GM18907 (cell line): ENCODE data around the gene ART4.
A peak's percentile ranks its signal among the peaks of the same experiment; 100 is the strongest.

Experiments
- ATAC-seq: cut with Tn5 transposase; IDR thresholded peaks from one replicate; pipeline ENCODE4 v1.9.1; 2021; ENCODE audit warnings: mild to moderate bottlenecking, moderate library complexity; ENCODE audit not compliant: unreplicated experiment

ART4 gene

DNA sequence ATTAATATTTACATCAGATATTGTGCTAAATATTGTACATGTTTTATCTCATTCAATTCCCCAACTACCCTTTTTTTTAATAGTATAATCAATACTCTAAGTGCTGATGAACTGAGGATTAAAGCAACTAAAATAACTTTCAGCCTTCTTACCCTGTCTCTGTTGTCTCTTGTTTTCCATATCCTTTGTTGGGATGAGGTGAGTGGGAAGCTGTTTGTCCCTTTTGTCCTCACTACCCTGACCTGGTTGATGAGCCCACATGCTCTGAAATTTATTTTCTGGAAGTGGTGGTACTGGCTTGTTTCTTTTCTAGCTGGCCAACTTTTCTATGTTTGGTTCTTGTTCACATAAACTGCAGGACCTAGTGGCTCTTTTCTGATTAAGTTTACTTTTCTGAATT is 9.6 kb upstream of the ART4 start:
- ATAC-seq: no peak

DNA sequence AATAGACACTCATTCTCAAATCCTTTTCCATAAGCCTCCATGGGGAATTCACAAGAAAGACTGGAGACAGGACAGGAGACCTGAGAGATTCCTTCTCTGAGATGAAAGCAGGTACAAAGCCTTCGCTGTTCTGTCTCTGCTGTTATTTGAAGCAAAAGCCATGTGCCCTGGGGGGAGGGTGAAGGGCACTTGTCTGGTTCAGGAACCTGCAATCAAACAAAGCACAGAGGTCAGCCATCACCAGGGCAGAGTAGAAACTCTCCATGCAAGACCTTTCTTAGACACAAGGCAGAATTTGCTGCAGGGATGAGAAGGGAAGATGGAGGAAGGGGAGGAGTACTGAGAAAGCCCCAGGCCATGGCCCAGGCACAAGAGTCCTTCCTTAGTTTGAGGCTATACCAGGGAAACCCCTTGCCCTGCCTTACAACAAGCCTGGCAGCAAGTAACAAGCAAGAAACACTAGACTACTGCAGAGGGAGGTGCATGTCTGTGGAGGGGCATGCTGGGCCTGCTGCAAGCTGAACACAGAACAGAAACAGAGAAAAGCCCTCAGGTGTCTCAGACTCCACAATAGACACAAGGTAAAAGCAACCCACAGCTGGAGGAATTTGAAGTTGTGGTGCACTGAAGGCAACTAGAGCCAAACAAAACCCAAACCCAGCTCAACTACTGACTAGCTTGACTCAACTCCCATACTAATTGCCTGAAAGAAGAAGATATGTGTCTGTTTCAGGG is 7.8 kb upstream of the ART4 start:
- ATAC-seq: peak; percentile 76

DNA sequence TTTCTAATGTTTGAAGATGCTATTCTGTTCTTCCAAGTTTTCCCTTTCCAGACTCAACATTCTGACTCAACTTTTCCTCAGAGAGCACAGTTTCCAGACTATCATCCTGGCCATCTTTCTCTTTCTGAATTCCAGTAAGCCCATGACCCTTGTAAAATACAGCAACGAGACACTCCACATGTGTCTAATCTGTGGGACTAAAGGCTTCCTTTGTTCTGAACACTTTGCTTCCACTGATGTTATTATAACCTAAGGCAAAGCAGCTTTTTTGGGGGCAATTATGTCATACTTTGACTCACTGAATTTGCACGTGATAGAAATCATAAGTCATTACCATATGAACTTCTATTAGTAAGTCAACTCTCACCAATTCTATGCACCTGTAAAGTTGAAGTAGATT is 6.3 kb upstream of the ART4 start:
- ATAC-seq: no peak

DNA sequence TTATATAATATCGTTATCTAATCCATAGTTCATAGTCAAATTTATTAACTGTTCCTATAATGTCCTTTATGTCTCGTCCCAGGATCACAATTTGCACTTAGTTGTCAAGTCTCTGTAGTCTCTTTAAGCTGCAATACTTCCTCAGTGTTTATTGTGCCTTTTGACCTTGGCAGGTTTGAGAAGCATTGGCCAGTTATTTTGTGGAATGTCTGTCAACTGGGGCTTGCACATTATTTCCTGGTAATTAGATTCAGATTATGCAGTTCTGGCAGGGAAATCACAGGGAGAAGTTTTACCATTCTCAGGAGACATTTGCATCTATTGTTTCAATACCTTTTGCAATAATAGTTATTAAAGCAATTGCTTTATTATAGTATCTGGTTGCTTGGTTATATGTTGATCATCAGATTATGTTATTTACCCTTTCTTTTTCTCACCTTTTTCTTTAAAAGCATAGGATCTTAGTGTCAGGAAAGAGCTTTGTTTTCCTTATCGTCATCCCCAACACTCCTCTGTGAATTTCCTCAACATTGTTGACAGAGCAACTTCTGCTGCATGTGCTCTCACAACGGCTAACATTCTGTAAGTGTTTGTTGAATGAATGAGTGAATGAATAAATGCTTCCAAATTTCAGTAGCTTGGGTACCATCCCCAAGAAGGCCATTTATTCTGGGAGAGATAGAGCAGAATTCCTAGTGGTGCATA is 3.7 kb upstream of the ART4 start:
- no peak for ATAC-seq

DNA sequence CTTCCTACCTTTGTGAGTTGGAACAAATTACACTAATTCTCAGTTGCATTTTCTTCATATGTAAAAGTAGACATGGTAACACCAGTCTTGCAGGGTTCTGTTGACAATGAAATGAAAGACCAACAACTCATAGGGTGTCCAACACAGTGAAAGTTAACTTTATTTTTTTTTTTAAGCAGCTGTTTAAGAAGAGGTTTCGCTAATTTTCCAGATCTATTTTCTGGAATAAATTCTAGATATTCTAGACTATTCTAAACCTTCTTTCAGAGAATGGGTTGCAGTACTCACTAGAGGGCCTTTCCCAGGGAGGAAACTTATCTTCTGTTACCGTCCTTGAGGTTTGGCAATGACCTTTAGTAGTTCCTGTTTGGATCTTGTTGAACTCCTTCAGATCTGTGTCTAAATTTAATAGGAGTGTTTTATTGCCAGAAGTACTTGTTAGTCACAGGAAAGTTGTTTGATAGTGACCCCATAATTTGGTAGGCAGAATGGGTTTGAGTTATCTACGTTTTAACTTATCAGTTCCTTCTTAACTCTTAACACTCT is 2.8 kb upstream of the ART4 start:
- ATAC-seq: no peak

DNA sequence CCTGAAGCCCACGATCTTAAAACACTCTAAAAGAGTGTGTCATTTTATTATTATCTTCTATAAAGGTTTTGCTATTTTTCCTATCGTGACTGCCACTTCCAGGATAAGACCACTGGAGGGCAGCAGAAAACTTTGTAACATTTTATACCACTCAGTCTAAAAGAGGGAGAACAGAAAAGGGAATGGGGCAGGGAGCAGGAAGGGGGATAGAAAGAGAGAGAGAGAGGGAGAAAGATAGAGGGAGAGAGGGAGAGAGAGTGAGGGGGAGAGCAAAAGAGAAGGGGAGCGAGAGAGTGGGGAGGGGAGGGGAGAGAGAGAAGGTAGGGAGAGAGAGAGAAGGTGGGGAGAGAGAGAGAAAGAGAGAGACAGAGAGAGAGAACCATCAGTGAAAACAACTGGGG is 2.0 kb upstream of the ART4 start:
- peak; percentile 60 for ATAC-seq

DNA sequence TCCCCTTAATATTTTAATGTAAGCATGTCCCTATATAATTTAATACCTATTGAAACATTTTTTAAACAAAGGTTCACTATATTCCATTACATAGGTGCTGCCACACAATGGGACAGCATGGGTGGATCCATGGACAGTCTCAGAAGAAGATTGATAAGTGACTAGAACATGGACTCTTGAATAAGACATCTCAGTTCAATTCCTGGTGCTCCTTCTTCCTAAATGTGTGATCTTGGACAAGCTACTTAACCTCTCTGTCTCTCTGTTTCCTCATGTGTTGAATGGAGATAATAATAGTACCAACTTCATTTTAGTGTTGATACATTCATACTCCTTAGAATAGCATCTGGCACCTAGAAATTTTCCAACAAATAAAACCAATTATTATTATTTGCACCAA is 1.1 kb upstream of the ART4 start:
- ATAC-seq: no peak

DNA sequence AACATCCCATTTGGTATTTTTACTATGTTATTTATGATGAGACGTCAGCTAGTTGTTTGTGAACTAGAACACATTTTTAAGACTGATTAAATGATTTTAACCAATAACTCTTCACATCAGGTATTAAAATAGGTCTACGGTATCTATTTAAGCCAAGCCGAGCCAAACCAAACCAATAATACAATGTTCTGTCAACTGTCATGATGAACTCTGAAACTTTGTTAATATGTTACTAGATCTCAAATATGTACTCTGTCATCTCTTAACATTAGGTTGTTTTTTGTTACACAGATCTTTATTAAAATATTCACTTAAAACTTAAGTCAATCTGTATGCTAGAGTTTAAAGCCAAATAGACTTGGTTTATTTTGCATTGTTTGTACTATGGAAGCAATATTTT is 1.0 kb downstream of the ART4 start:
- ATAC-seq: no peak

DNA sequence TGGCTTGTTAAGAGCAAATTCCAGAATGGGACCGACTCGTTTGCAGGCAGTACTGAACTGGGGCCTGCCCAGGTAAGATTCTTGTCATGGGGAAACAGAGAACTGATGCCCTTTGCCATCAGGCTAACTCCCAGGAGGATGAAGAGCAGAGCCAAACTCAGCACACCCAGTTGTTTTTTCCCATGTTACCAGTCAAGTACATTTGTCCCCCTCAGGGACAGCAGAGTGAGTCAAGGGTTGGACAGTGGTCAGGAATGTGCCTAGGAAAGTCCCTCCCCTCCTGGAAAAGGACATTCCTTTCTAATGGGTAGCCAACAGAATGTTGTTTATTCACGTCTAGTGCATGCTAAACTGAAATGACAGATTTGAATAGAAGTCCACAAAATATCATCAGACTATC is 1.6 kb downstream of the ART4 start:
- ATAC-seq: no peak

DNA sequence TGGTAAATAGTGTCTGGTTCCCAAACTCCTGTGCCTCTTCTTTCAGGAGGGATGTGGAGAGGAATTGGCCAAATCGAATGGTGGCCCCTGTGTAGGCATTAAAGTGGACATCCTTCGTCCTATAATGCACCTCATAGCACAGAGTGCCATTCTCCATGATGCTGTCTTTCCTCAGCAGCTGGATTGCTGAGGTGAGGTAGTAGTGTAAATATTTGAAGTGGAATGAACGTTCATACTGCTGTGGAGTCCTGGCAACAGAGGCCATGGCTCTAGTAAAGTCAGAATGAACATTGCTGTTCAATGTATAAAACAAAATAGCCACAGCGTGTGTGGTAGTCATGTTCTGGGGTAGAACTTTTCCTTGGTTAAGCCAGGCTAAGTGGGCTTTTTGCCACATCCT is 2.7 kb downstream of the ART4 start:
- no peak for ATAC-seq

DNA sequence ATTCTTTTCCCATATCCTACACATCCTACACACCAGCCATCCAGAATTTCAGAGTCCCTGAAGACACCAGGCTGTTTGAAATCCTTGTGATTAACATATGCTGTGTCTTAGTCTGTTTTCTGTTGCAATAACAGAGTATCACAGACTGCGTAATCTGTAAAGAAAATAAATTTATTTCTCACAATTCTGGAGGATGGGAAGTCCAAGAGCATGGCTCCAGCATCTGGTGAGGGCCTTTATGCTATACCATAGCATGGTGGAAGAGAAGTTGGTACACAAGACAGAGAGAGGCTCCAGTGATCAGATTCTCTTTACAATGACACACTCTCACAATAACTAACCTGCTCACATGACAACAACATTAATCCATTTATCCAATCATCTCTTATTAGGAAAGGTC is 4.1 kb downstream of the ART4 start:
- ATAC-seq: no peak

DNA sequence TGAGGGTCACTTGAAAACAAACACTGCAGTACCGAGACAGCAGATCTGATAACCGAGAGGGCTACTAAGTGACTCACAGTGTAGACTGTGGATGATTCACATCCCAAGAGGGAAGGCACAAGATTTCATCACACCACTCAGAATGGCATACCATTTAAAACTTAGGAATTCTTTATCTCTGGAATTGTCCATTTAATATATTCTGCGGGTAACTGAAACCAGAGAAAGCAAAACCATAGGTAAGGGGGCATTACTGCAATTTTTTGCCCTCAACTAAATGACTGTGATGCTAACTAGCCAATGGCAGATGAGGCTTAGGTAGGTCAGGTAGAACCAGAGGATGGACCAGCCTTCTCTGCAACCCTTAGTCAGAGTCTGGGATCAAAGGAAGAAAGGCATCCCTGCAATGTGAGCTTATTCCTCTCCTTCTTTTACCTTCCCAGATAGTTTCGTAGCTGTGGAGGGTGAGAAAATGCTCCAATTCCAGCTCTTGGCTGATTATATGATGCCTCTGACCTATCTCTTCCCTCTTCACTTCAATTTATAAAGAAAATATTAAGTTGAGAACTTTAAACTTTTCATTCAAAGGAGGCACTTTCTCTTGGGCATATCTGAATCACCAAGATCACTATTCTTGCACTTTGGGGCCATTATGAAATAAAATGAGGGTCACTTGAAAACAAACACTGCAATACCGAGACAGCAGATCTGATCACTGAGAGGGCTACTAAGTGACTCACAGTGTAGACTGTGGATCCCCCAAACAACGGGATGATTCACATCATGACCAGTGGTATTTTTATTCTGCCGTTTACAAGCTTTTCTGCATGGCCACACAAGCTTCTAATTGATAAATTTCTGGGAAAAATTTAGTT is 6.8 kb downstream of the ART4 start:
- no peak for ATAC-seq

DNA sequence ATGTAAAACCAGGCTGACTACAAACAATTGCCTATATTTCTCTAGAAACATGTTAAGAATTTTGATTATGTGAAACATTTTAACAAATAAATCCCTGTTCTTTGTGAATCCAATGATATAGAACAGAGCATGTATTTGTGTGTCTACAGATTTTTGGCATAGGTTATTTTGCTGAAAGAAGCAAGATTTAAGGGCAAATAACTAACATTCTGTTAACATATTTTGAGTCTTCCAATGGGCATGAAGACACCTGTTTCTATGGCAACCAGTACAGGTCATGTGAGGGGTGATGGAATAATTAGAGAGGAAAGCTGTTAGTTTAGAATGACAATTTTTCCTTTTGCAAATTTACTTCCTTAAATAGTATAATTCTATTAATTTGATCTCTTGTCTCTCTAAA is 8.8 kb downstream of the ART4 start:
- no peak for ATAC-seq

DNA sequence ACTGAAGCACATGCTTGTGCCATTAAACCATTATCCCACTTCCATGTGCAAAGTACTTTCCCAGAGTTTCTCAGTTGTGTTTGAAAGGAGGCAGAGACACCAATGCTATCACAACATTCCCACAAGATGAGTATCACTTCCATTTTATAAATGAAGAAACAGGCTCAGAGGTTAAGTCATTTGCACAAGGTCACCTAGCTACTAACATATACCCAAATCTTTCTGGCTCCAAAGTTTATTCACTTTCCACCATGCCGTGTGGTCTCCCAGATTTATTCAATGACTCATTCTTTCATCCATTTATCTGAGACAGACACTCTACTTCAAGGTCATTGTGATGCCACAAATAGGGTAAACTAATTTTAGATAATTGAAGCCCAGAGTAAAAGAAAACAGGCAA is 9.4 kb downstream of the ART4 start:
- ATAC-seq: no peak

DNA sequence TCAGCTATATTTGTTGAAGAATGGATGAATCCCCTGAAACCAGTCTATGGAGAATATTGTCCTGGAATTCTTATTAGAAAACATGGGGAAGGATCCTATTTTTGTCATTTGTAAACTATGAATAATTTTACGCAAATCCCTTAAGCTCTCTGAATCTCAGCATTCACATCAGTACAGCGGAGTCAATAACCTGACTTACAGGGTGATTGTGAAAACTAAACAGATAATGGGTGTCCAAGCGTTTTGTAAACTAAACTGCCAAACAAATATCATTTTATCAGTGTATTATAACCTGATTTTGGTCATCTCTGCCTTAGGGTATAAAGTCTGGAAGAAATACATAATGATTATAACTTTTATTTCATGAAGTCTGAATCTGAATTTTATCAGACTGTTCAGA is 10.0 kb downstream of the ART4 start:
- ATAC-seq: no peak

DNA sequence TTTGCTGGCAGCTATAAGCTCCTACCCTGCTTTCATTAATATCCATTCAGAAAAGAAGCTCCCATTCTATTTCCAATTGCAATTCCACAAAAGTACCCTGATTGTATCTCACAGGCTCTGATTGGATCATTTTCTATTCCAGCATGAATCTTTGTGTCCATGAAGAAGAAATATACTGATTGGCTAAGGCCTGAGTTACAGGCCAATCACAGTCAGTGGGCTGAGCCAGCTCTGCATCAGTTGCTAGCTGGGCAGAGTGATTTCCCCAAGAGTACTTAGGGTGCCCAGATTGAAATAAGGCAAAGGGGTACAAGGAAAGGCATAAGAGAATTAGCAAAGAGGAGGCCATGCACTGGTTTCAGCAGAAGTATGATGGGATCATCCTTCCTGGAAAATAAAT is 14.4 kb downstream of the ART4 start:
- ATAC-seq: peak; percentile 85

DNA sequence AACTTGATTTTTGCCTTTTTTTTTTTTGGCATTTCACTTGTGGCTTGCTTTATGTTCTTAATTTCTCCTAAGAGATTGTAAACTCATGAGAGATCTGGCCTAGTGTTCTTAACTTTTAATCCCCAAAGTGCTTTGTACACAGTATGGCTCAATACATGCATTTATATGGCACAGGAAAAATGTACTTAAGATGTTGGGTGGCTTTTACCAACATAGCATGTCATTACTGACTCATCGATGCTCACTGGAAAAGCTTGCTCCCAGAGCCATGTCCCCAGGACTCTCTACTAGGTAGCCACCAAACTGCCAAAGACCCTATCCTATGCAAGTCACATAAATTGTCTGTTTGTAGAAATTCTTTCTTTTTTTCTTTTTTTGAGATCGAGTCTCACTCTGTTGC is 16.3 kb downstream of the ART4 start:
- no peak for ATAC-seq

DNA sequence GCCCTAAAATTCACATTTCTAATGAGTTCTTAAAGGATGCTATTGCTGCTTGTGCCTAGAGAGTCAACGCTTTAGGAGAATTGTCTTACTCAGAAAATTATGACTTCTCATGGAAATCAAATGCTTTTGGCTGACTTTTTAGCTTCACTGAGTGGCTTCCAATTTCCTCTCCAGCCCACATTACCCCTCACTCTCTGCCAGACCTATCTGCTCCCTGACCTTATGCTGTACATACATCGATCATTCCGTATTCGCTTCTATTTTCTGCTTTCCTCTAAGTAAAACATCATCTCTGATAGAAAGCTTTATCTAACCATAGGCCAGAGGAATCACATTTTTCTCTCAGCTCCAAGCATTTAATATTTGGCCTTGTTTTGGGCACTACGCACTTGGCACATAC is 16.8 kb downstream of the ART4 start:
- ATAC-seq: no peak

DNA sequence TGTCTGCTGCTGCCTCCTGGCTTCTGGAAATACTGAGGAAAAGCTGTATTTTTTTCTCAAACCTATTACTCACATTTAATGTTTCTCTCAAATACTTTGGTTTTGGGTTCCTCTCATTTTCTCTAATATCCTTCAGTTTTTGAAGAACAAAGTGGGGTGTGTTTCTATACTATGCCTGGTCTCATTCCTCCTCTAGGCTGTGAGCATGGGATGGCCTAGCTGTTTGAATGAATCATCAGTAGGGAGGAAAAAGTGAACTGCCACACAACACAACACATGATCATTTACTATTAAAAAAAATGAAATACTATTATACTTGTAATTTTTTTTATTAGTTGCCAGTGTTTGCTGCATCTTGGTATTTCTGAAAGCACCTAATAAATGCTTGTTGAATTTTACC is 18.1 kb downstream of the ART4 start:
- ATAC-seq: no peak

DNA sequence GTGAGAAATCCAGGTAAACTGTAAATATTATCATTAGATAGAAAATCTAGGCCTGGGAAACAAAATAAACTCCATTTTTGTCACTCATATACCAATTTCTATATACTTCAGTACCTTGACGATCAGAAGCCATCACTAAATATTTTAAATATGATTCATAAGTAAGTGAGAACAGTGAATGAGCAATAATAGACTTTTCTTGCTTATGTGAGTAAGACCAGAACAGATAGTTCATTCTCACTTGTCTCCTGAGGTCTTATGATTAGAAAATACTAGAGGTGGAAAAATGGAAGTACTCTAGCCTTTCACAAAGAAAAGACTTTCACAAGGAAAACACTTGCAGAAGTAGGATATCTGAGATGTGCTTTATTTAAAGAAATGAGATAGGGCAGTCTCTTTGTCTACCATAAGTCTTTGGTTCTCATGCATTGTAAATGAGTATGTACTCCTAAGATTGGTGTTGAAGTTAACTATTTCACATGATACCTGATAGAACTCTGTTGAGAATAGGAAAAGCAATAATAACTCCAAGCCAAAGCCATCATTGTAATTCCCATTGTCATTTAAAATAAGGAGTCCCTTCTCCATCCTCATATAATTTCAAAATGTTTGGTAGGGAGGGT is 19.2 kb downstream of the ART4 start:
- no peak for ATAC-seq

DNA sequence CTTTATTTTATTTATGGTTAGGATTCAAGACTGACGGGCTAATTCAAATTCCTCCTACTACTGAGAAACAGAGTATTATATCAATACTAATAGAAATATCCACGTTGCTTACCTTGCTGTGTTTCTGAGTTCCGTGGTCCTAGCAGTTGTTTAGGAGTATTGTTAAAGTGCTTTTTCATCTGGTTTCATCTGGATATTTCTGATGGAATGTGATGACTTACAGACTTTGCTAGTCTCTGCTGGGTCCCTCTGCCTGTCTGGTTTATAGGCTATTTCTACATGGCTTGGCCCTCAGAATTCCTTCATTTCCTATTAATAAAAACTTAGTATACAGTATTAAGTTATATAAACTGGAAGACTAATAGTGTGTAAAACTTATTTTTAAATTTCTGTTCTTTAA is 29.3 kb downstream of the ART4 start, which contains the start of gene SMCO3:
Gene SMCO3 (minus strand): TSS at position 169 of the 400 bp plus-strand sequence. CDS start 7,502 bp downstream, outside the sequence.
- ATAC-seq: no peak
